ENCODE data around the gene ICAM4.

The ICAM4 gene

GRCh38 chr19:10270616-10271394 lies 15.9 kb upstream of the ICAM4 start, which contains the start of gene ICAM1:
Gene ICAM1, plus strand, starts transcription at chr19:10271120. Its CDS starts 40 bp downstream, at chr19:10271160.
- no peak for TF ChIP-seq CTCF (IDR thresholded peaks at IDR 0.05)

GRCh38 chr19:10271543-10272086 lies 15.1 kb upstream of the ICAM4 start:
- TF ChIP-seq CTCF (IDR thresholded peaks at IDR 0.05) = no peak

GRCh38 chr19:10274589-10274988 lies 12.2 kb upstream of the ICAM4 start:
- TF ChIP-seq CTCF (IDR thresholded peaks at IDR 0.05) = no peak

GRCh38 chr19:10277795-10278589 lies 8.8 kb upstream of the ICAM4 start:
- no peak for TF ChIP-seq CTCF (IDR thresholded peaks at IDR 0.05)

- TF ChIP-seq CTCF (IDR thresholded peaks at IDR 0.05) = no peak
These were observed 7.8 kb upstream of the ICAM4 start for GRCh38 chr19:10278935-10279334.

GRCh38 chr19:10279737-10280442 lies 6.9 kb upstream of the ICAM4 start:
- TF ChIP-seq CTCF (IDR thresholded peaks at IDR 0.05) = no peak
